H1 (cell line): ENCODE measurements around the gene ELMO1. TPM values are rescaled to one million over a fixed set of nuclear protein-coding genes. Genes with fewer than 3 reads are reported as not detected.

Source experiments
- BACH1 ChIP-seq: IDR thresholded peaks from 2 replicates; pipeline ENCODE4 v1.6.1; 2012; ENCODE audit warnings: low read length, improper control_type of control experiment
- CBX8 ChIP-seq: fragments of 300-800, 300-1000 bp; sonication (generic); IDR thresholded peaks from 2 replicates; pipeline ENCODE4 v1.7.1; 2016; ENCODE audit warnings: low read depth, low read length, borderline replicate concordance
- CHD2 ChIP-seq: IDR thresholded peaks from 2 replicates; pipeline ENCODE4 v1.6.1; 2012; ENCODE audit warnings: low read length, improper control_type of control experiment
- CREB1 ChIP-seq: IDR thresholded peaks from 2 replicates; pipeline ENCODE4 v1.6.1; 2012; ENCODE audit warnings: inconsistent platforms
- MAX ChIP-seq: IDR thresholded peaks from 2 replicates; pipeline ENCODE4 v1.6.1; 2012; ENCODE audit warnings: inconsistent platforms
- PHF8 ChIP-seq: fragments of 200-600 bp; sonication (generic); conservative IDR thresholded peaks from 2 replicates; pipeline ENCODE4 v1.7.1; 2012; ENCODE audit warnings: low read depth, mild to moderate bottlenecking, inconsistent platforms, low read length, moderate library complexity
- RXRA ChIP-seq: IDR thresholded peaks from 2 replicates; pipeline ENCODE4 v1.6.1; 2011; ENCODE audit warnings: low read depth, mild to moderate bottlenecking, low read length, moderate library complexity; ENCODE audit not compliant: insufficient read depth
- SP4 ChIP-seq: IDR thresholded peaks from 2 replicates; pipeline ENCODE4 v1.6.1; 2012; ENCODE audit warnings: low read length, inconsistent platforms
- TBP ChIP-seq: IDR thresholded peaks from 2 replicates; pipeline ENCODE4 v1.6.1; 2011; ENCODE audit warnings: low read depth, low read length, improper control_type of control experiment
- TEAD4 ChIP-seq: IDR thresholded peaks from 2 replicates; pipeline ENCODE4 v1.6.1; 2012; ENCODE audit warnings: low read depth, low read length, inconsistent platforms, mixed read lengths
- USF2 ChIP-seq: IDR thresholded peaks from 2 replicates; pipeline ENCODE4 v1.6.1; 2011; ENCODE audit warnings: low read length, improper control_type of control experiment
- polyA plus RNA-seq, 7 experiments: library from polyadenylated mRNA; depleted of rRNA in 3 of 7; stranded (reverse) in 5 of 7; unstranded in 2 of 7; fragments of >200 nt in 5 of 7; fragments of 200-250 nt in 2 of 7; gene quantifications; 1 replicate in 5 of 7; 2 replicates in 1 of 7; 4 replicates in 1 of 7; pipeline versions ENCODE4 v1.2.1 to v1.2.3, GENCODE V29; 2011 to 2013; ENCODE audit warnings: missing spikeins in 2 of 7, mixed read lengths in 2 of 7
- total RNA-seq: library from RNA; stranded (reverse); fragmentation: NEBNext Ultra II Directional; extraction: Animal tissue kit (Norgen Biotek cat#: 25700); gene quantifications from 2 replicates; pipeline ENCODE4 v1.2.1, GENCODE V29; 2021

ELMO1 gene
- total and polyA plus RNA-seq, 2 of the 8 experiments (the other 6 are each of a cell fraction or from before 2014, with no cell fraction given): 18.4 to 21.0 TPM

GRCh38 chr7:37194943-37195342, 253.7 kb downstream of the ELMO1 start (continued):
- no peak for TF ChIP-seq CREB1
- TF ChIP-seq RXRA: no peak
- no peak for TF ChIP-seq TEAD4
- TF ChIP-seq CHD2: no peak
- TF ChIP-seq SP4: no peak
- no peak for TF ChIP-seq USF2
- TF ChIP-seq CBX8: no peak
- no peak for TF ChIP-seq MAX
- no peak for TF ChIP-seq BACH1
- TF ChIP-seq TBP: no peak
- TF ChIP-seq PHF8: no peak
